GM23338 (cell line): Measurements from ENCODE around the gene HCRTR2. TPM values are rescaled to one million over a fixed set of nuclear protein-coding genes. Genes with fewer than 3 reads are reported as not detected.

ENCODE experiments used
- ATAC-seq: fragments of 200-7000 bp; cut with Tn5 transposase; 3 replicates; pipeline ENCODE4 v1.9.1; 2020
- DNase-seq: peaks from one replicate; pipeline ENCODE4 v3.0.0-alpha.2; 2015; ENCODE audit warnings: low spot score
- H2AFZ ChIP-seq: fragments of 200-600 bp; sonication (generic); 2 replicates; pipeline ENCODE4 v1.8.0; 2016; ENCODE audit warnings: antibody characterized with exemption, mild to moderate bottlenecking, moderate library complexity
- H3F3A ChIP-seq: fragments of 200-600 bp; sonication (generic); replicated peaks from 2 replicates; pipeline ENCODE4 v1.8.0; 2017; ENCODE audit warnings: antibody characterized with exemption, mixed run types, low read depth
- H3K27ac ChIP-seq: fragments of 200-600 bp; sonication (generic); 2 replicates; pipeline ENCODE4 v1.6.1; 2016; ENCODE audit warnings: low read depth
- H3K27me3 ChIP-seq: fragments of 200-600 bp; sonication (generic); 2 replicates; pipeline ENCODE4 v1.8.0; 2016; ENCODE audit warnings: mild to moderate bottlenecking, mixed run types, moderate library complexity; ENCODE audit not compliant: insufficient read depth
- H3K36me3 ChIP-seq: fragments of 200-600 bp; sonication (generic); 2 replicates; pipeline ENCODE4 v1.8.0; 2016; ENCODE audit warnings: mild to moderate bottlenecking; ENCODE audit not compliant: insufficient read depth
- H3K4me1 ChIP-seq: fragments of 200-600 bp; sonication (generic); 2 replicates; pipeline ENCODE4 v1.8.0; 2016; ENCODE audit warnings: mild to moderate bottlenecking, moderate library complexity; ENCODE audit not compliant: insufficient read depth
- H3K4me2 ChIP-seq: fragments of 200-600 bp; sonication (generic); 2 replicates; pipeline ENCODE4 v1.7.1; 2017; ENCODE audit warnings: mixed run types
- H3K4me3 ChIP-seq: fragments of 200-600 bp; sonication (generic); 2 replicates; pipeline ENCODE4 v1.6.1; 2016; ENCODE audit warnings: mixed run types
- H3K79me2 ChIP-seq: fragments of 200-600 bp; sonication (generic); replicated peaks from 2 replicates; pipeline ENCODE4 v1.8.0; 2017; ENCODE audit warnings: mild to moderate bottlenecking; ENCODE audit not compliant: insufficient read depth
- H3K9me2 ChIP-seq: fragments of 200-600 bp; sonication (generic); 2 replicates; pipeline ENCODE4 v1.8.0; 2017; ENCODE audit not compliant: insufficient read depth
- H4K20me1 ChIP-seq: fragments of 200-600 bp; sonication (generic); replicated peaks from 2 replicates; pipeline ENCODE4 v1.8.0; 2017; ENCODE audit warnings: mild to moderate bottlenecking; ENCODE audit not compliant: insufficient read depth
- H3K27ac Mint-ChIP-seq: 2 replicates; pipeline ENCODE4 v1.8.0; 2020; ENCODE audit warnings: inconsistent platforms, mild to moderate bottlenecking, moderate library complexity, mixed read lengths
- H3K27me3 Mint-ChIP-seq: 3 replicates; pipeline ENCODE4 v1.8.0; 2022; ENCODE audit warnings: low read depth, mild to moderate bottlenecking, moderate library complexity, mixed read lengths, inconsistent platforms; ENCODE audit not compliant: insufficient read depth, poor library complexity
- H3K36me3 Mint-ChIP-seq: 3 replicates; pipeline ENCODE4 v1.8.0; 2021; ENCODE audit warnings: low read depth, mild to moderate bottlenecking, inconsistent platforms, moderate library complexity, mixed read lengths
- H3K4me1 Mint-ChIP-seq: 3 replicates; pipeline ENCODE4 v1.8.0; 2020; ENCODE audit warnings: mild to moderate bottlenecking, inconsistent platforms, mixed read lengths
- H3K4me3 Mint-ChIP-seq: 3 replicates; pipeline ENCODE4 v1.8.0; 2021; ENCODE audit warnings: moderate library complexity, mild to moderate bottlenecking, inconsistent platforms, mixed read lengths
- H3K9me3 Mint-ChIP-seq: 3 replicates; pipeline ENCODE4 v1.8.0; 2020; ENCODE audit warnings: moderate library complexity, mild to moderate bottlenecking, inconsistent platforms, mixed read lengths
- EZH2 ChIP-seq: fragments of 200-600 bp; sonication (generic); IDR thresholded peaks from one replicate; pipeline ENCODE4 v1.8.0; 2017; ENCODE audit warnings: antibody characterized with exemption, mild to moderate bottlenecking, low read depth; ENCODE audit not compliant: unreplicated experiment
- EZH2phosphoT487 ChIP-seq: fragments of 200-600 bp; sonication (generic); IDR thresholded peaks from one replicate; pipeline ENCODE4 v1.8.1; 2018; ENCODE audit warnings: antibody characterized with exemption; ENCODE audit not compliant: unreplicated experiment
- JUNB ChIP-seq: IDR thresholded peaks from one replicate; pipeline ENCODE4 v1.6.1; 2016; ENCODE audit warnings: antibody characterized with exemption; ENCODE audit not compliant: unreplicated experiment
- POLR2AphosphoS5 ChIP-seq: IDR thresholded peaks from 2 replicates; pipeline ENCODE4 v1.6.1; 2016; ENCODE audit warnings: antibody characterized with exemption, low read depth
- REST ChIP-seq: IDR thresholded peaks from one replicate; pipeline ENCODE4 v1.6.1; 2018; ENCODE audit warnings: antibody characterized with exemption; ENCODE audit not compliant: unreplicated experiment
- STAT1 ChIP-seq: IDR thresholded peaks from one replicate; pipeline ENCODE4 v1.6.1; 2016; ENCODE audit warnings: antibody characterized with exemption; ENCODE audit not compliant: unreplicated experiment
- ZNF462 ChIP-seq: fragments of 250-450 bp; sonication (Bioruptor Pico); IDR thresholded peaks from 2 replicates; pipeline ENCODE4 v1.5.0; 2020; ENCODE audit warnings: mild to moderate bottlenecking, moderate library complexity
- polyA plus RNA-seq: library from polyadenylated mRNA; unstranded; fragments of >200 nt; fragmentation: Nextera tagmentation; extraction: Ambion mirVana; gene quantifications from 2 replicates; pipeline ENCODE4 v1.2.1, GENCODE V29; 2016
- total RNA-seq: library from RNA; depleted of rRNA; stranded (reverse); fragments of >200 nt; shearing (Covaris generic); gene quantifications from 2 replicates; pipeline ENCODE4 v1.2.3, GENCODE V29; 2014

The HCRTR2 gene
- total and polyA plus RNA-seq, 2 experiments from 2014 or later: 0.15 TPM; not detected in 1

DNA sequence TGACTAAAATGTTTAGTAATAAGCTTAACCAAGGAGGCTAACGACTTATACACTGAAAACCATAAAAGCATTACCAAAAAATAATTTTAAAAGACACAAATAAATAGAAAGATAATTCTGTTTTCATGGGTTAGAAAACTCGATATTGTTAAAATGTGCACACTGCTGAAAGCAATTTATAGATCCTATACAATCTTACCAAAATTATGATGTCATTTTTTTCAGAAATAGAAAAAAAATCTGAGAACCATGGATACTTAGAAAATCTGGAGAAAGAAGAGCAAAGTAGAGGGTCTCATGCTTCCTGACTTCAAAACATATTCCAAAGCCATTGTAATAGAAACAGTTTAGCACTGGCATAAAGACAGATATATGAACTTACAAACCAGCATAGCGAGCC is 46.6 kb downstream of the HCRTR2 start (continued):
- TF ChIP-seq REST: no peak
- TF ChIP-seq ZNF462 (CRISPR knock-in tag): no peak
- TF ChIP-seq EZH2: no peak
- no peak for TF ChIP-seq POLR2AphosphoS5
- no peak for TF ChIP-seq EZH2phosphoT487

DNA sequence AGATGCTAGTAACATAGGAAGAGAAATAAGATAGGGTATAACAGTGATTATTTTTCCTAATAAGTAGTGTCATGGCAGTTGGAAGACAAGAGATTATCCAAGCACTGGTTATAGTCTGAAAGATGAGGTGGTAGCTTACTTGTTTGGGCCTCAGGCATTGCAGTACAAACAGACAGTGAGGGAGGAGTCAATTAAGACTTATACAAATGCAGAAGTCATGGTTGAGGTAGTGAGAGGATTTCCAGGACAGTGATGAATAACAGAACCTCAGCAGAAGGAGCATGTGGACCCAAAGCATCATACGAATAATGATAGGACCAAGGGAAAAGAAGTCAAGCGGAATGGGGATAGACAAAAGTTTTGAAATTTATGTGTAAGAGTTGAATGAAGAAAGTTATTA is 53.5 kb downstream of the HCRTR2 start:
- Histone ChIP-seq H3K36me3 (no peaks in the 10 kb centered on the region), H4K20me1 (no peaks in the 10 kb centered on the region), H3K27me3 (no peaks in the 10 kb centered on the region), H3K27ac (no peak overlapping the region), H3K79me2 (no peaks in the 10 kb centered on the region), H3F3A (no peaks in the 10 kb centered on the region), H2AFZ (no peak overlapping the region), H3K9me2 (no peaks in the 10 kb centered on the region), H3K4me3 (no peak overlapping the region), H3K4me1 (peaks cover 6% of the 10 kb centered on the region; the same call in 1 of the 2 replicates), H3K4me2 (no peak overlapping the region)
- Mint-ChIP-seq H3K4me1 (peaks cover 3% of the 10 kb centered on the region; the same call in 1 of the 3 replicates), H3K27ac (no peak overlapping the region), H3K9me3 (no peaks in the 10 kb centered on the region), H3K27me3 (no peaks in the 10 kb centered on the region), H3K4me3 (no peak overlapping the region), H3K36me3 (no peaks in the 10 kb centered on the region)
- DNase-seq (no peak), ATAC-seq (no peak)
- TF ChIP-seq JUNB (no peak), ZNF462 (CRISPR knock-in tag) (no peak), STAT1 (no peak)
